Mucosa of rectum (tissue), 2 donors: ENCODE results near the gene MAZ.
"Not testable (repeated sequence)": the region's sequence is repeated elsewhere in the genome, so short reads cannot be mapped to it uniquely, and the experiment has no call there.

Source experiments
- H3K27ac ChIP-seq, 2 donors: one replicate each; pipeline ENCODE4 v1.7.0; 2013; ENCODE audit warnings: inconsistent platforms in 2 of 2, low read depth in 2 of 2, low read length in 2 of 2
- H3K27me3 ChIP-seq, 2 donors: one replicate each; pipeline ENCODE4 v1.7.0; 2013; ENCODE audit warnings: low read length in 2 of 2; ENCODE audit not compliant: control insufficient read depth in 2 of 2, insufficient read depth in 2 of 2
- H3K36me3 ChIP-seq, 2 donors: one replicate each; pipeline ENCODE4 v1.7.0; 2013; ENCODE audit warnings: low read length in 2 of 2; ENCODE audit not compliant: control insufficient read depth in 2 of 2, insufficient read depth in 2 of 2
- H3K4me1 ChIP-seq, 2 donors: one replicate each; pipeline ENCODE4 v1.7.0; 2013; ENCODE audit warnings: low read length in 2 of 2, mild to moderate bottlenecking in 1 of 2; ENCODE audit not compliant: control insufficient read depth in 2 of 2, insufficient read depth in 2 of 2
- H3K4me3 ChIP-seq, 2 donors: one replicate each; pipeline ENCODE4 v1.7.0; 2013; ENCODE audit warnings: low read length in 2 of 2
- H3K9ac ChIP-seq, 2 donors: one replicate each; pipeline ENCODE4 v1.7.0; 2013; ENCODE audit warnings: low read length in 2 of 2, low read depth in 1 of 2, mild to moderate bottlenecking in 1 of 2
- H3K9me3 ChIP-seq, 2 donors: one replicate each; pipeline ENCODE4 v1.7.0; 2013; ENCODE audit warnings: low read length in 2 of 2; ENCODE audit not compliant: control insufficient read depth in 2 of 2
- donor health status: healthy.
- donor health status: Normal muscosa, but diverticular disease.

Gene MAZ

GRCh38 chr16:29825145-29826044 lies 19.1 kb downstream of the MAZ start:
- Histone ChIP-seq H3K27me3 (no peaks in the 10 kb centered on the region), H3K9ac (peak overlapping the region; percentile 9 to 63), H3K36me3 (peaks cover 7 to 12% of the 10 kb centered on the region in 2 donors), H3K4me3 (peak overlapping the region; percentile 25 to 46), H3K4me1 (peaks cover 73 to 74% of the 10 kb centered on the region in 2 donors), H3K27ac (peak overlapping the region; percentile 84 to 96), H3K9me3 (no peaks in the 10 kb centered on the region)

DNA sequence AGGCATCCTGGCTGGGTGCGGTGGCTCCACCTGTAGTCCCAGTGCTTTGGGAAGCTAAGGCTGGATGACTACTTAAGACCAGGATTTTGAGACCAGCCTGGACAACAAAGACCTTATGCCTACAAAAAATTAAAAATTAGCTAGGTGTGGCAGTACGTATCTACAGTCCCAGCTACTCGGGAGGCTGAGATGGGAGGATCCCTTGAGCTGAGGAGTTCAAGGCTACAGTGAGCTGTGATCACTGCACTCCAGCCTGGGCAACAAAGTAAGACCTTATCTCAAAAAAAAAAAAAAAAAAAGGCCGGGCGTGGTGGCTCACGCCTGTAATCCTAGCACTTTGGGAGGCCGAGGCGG lies 20.0 kb downstream of the MAZ start:
- peak overlapping the region; percentile 84 to 96 for H3K27ac ChIP-seq
- peak overlapping the region in 1 of 2 donors; percentile 9 for H3K9ac ChIP-seq
- no peaks in the 10 kb centered on the region for H3K27me3 ChIP-seq

DNA sequence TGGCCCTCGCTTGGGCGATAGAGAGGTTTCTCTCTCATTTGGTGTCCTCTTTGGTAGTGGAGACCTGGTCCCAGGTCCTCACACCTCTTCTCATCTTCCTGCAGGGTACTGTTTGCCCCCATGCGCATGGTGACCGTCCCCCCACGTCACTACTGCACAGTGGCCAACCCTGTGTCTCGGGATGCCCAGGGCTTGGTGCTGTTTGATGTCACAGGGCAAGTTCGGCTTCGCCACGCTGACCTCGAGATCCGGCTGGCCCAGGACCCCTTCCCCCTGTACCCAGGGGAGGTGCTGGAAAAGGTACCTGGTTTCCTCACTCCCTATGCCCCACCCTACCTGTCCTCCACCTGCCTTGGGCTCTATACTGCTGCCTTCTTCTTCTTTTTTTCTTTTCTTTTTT lies 24.4 kb downstream of the MAZ start:
- Histone ChIP-seq H3K9me3 (no peaks in the 10 kb centered on the region), H3K4me1 (peaks cover 32 to 36% of the 10 kb centered on the region in 2 donors), H3K9ac (no peak overlapping the region), H3K27me3 (no peaks in the 10 kb centered on the region), H3K27ac (peak overlapping the region in 1 of 2 donors; percentile 67), H3K4me3 (no peak overlapping the region), H3K36me3 (peaks cover 40 to 49% of the 10 kb centered on the region in 2 donors)

More for the DNA sequence above, 20.0 kb downstream of the MAZ start:
- peak overlapping the region in 1 of 2 donors; percentile 46 for H3K4me3 ChIP-seq
- peaks cover 14 to 19% of the 10 kb centered on the region in 2 donors for H3K36me3 ChIP-seq
- no peaks in the 10 kb centered on the region for H3K9me3 ChIP-seq
- peaks cover 72 to 74% of the 10 kb centered on the region in 2 donors for H3K4me1 ChIP-seq

DNA sequence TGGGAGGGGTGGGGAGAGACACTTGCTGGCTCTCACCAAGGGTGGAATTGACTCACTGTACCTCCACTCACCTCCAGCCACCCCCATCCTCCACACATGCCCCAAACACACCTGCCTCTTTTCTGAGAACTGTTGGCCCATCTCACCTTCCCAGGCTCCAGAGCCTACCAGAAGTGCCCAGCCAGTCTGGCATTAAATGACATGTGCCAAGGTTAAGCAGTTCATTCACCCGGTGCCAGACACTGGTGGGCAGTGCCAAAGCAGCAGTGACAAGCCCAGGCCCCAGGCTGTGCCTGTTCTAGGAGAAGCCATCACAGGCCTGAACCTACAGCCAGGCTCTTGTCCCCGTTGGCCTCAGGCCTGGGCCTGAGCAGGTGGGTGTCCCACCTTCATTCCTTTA lies 25.2 kb downstream of the MAZ start:
- peaks cover 26 to 30% of the 10 kb centered on the region in 2 donors for H3K4me1 ChIP-seq
- no peak overlapping the region for H3K27ac ChIP-seq
- H3K4me3 ChIP-seq, result no peak overlapping the region
- H3K9me3 ChIP-seq, result no peaks in the 10 kb centered on the region
- no peak overlapping the region for H3K9ac ChIP-seq
- no peaks in the 10 kb centered on the region for H3K27me3 ChIP-seq
- H3K36me3 ChIP-seq, result peaks cover 42 to 53% of the 10 kb centered on the region in 2 donors

GRCh38 chr16:29833219-29833618 lies 26.9 kb downstream of the MAZ start:
- H3K27ac ChIP-seq, H3K9me3 ChIP-seq, H3K27me3 ChIP-seq, H3K9ac ChIP-seq, H3K4me3 ChIP-seq: not testable (repeated sequence)
- Histone ChIP-seq H3K36me3 (peaks cover 55 to 63% of the 10 kb centered on the region in 2 donors), H3K4me1 (peaks cover 15 to 18% of the 10 kb centered on the region in 2 donors)

DNA sequence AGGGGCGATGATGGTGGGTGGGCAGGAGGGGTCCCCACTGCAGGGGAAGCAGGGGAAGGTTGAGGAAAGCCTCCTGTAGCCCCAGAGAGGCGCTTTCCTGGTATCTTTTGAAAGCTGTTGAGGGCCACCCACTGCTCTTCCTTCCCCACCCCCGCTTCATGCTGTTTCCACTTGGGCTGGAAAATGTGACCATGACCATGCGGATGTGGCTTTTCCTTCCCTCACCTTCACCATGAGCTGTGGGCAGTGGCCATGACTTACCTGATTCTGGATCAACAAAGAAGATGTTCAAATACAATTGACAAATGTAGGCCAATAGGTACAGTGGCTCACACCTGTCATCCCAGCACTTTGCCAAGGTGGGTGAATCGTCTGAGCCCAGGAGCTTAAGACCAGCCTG lies 27.8 kb downstream of the MAZ start:
- no peaks in the 10 kb centered on the region for H3K27me3 ChIP-seq
- no peak overlapping the region for H3K9ac ChIP-seq
- peaks cover 64 to 70% of the 10 kb centered on the region in 2 donors for H3K36me3 ChIP-seq
- no peak overlapping the region for H3K27ac ChIP-seq
- H3K9me3 ChIP-seq, result no peaks in the 10 kb centered on the region
- H3K4me3 ChIP-seq, result no peak overlapping the region
- peaks cover 10 to 11% of the 10 kb centered on the region in 2 donors for H3K4me1 ChIP-seq

DNA sequence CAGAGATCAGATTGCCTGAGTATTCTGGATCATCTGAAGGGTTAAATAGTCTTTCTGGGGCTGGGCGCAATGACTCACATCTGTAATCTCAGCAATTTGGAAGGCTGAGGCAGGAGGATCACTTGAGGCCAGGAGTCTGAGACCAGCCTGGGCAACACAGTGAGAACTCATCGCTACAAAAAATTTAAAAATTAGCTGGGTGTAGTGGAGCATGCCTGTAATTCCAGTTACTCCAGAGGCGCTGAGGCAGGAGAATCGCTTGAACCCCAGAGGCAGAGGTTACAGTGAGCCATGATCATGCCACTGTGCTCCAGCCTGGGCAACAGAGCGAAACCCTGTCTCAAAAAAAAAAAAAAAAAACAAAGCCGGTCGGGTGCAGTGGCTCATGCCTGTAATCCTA lies 29.6 kb downstream of the MAZ start:
- no peaks in the 10 kb centered on the region for H3K9me3 ChIP-seq
- peaks cover 65 to 77% of the 10 kb centered on the region in 2 donors for H3K36me3 ChIP-seq
- H3K4me3 ChIP-seq, result no peak overlapping the region

DNA sequence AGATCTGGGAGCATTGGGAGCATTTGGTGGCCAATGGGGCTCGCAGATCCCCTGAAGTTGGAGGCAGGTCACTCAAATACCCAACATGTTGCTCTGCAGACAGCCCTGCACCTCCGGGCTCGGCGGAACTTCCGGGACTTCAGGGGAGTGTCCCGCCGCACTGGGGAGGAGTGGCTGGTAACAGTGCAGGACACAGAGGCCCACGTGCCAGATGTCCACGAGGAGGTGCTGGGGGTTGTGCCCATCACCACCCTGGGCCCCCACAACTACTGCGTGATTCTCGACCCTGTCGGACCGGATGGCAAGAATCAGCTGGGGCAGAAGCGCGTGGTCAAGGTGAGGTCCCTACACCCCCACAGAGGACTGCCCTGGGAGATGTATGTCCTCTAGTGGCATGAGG lies 30.3 kb downstream of the MAZ start:
- no peaks in the 10 kb centered on the region for H3K4me1 ChIP-seq
- peaks cover 67 to 79% of the 10 kb centered on the region in 2 donors for H3K36me3 ChIP-seq
- no peaks in the 10 kb centered on the region for H3K27me3 ChIP-seq
- no peak overlapping the region for H3K9ac ChIP-seq
- H3K9me3 ChIP-seq, result no peaks in the 10 kb centered on the region
- H3K4me3 ChIP-seq, result no peak overlapping the region
- H3K27ac ChIP-seq, result no peak overlapping the region

More for the DNA sequence above, 29.6 kb downstream of the MAZ start:
- H3K27ac ChIP-seq, result no peak overlapping the region
- no peaks in the 10 kb centered on the region for H3K4me1 ChIP-seq
- H3K27me3 ChIP-seq, result no peaks in the 10 kb centered on the region
- H3K9ac ChIP-seq, result no peak overlapping the region

- Histone ChIP-seq H3K27me3 (no peaks in the 10 kb centered on the region), H3K27ac (no peak overlapping the region), H3K4me3 (no peak overlapping the region), H3K4me1 (no peaks in the 10 kb centered on the region), H3K9me3 (no peaks in the 10 kb centered on the region), H3K9ac (no peak overlapping the region), H3K36me3 (peaks cover 72 to 84% of the 10 kb centered on the region in 2 donors)
Measured at GRCh38 chr16:29837841-29838240, 31.5 kb downstream of the MAZ start.

GRCh38 chr16:29839822-29840221 lies 33.5 kb downstream of the MAZ start:
- H3K27me3 ChIP-seq, result no peaks in the 10 kb centered on the region
- no peak overlapping the region for H3K27ac ChIP-seq
- no peak overlapping the region for H3K4me3 ChIP-seq
- no peaks in the 10 kb centered on the region for H3K9me3 ChIP-seq
- no peaks in the 10 kb centered on the region for H3K4me1 ChIP-seq
- H3K36me3 ChIP-seq, result peaks cover 72 to 86% of the 10 kb centered on the region in 2 donors
- H3K9ac ChIP-seq, result no peak overlapping the region
